Motor neuron (in vitro differentiated cells): ENCODE measurements around the gene CA12. TPM values are rescaled to one million over a fixed set of nuclear protein-coding genes. Genes with fewer than 3 reads are reported as not detected.
A peak's percentile ranks its signal among the peaks of the same experiment; 100 is the strongest.
"Not testable (repeated sequence)": the region's sequence is repeated elsewhere in the genome, so short reads cannot be mapped to it uniquely, and the experiment has no call there.

Experiments
- ATAC-seq, 8 experiments: fragments of 200-7000 bp; cut with Tn5 transposase; replicated peaks in 6 of 8; 2 replicates each; pipeline ENCODE4 v1.8.0; 2021; ENCODE audit warnings: mild to moderate bottlenecking in 8 of 8, moderate library complexity in 8 of 8
- H3K27ac ChIP-seq, 2 donors: fragments of 250-450 bp; sonication (Bioruptor Pico); 2 replicates each; pipeline ENCODE4 v1.9.0; 2021; ENCODE audit warnings: antibody characterized with exemption in 2 of 2, mild to moderate bottlenecking in 2 of 2, moderate library complexity in 1 of 2
- H3K4me1 ChIP-seq, 2 donors: fragments of 250-450 bp; sonication (Bioruptor Pico); replicated peaks in 1 of 2; 2 replicates each; pipeline ENCODE4 v1.6.1; 2021; ENCODE audit warnings: antibody characterized with exemption in 2 of 2, mild to moderate bottlenecking in 2 of 2, moderate library complexity in 1 of 2
- H3K4me3 ChIP-seq, 5 donors: fragments of 250-450 bp; sonication (Bioruptor Pico); 2 replicates each; pipeline ENCODE4 v1.9.0; 2021; ENCODE audit warnings: antibody characterized with exemption in 5 of 5, mild to moderate bottlenecking in 5 of 5, moderate library complexity in 4 of 5
- WGBS, 10 experiments: fragments of 450-650 bp; shearing (Covaris generic); methylation state at CpG; one replicate each; pipeline ENCODE4 v1.0.0; 2022; 5-methylcytosine and 5-hydroxymethylcytosine counted together
- in situ Hi-C, 9 experiments: fragments of 400-800 bp; cut with MboI; loops; one replicate each; pipeline ENCODE4 v1.15.0; 2021; ENCODE audit warnings: low sequenced_read_pairs in 9 of 9, low pct_unique_long_range_greater_than_20kb in 2 of 9; ENCODE audit not compliant: unreplicated experiment in 9 of 9
- total RNA-seq, 8 experiments: library from RNA; unstranded; fragments of 300-600 nt; gene quantifications; 2 replicates each; pipeline versions ENCODE4 v1.2.3 to v1.2.4, GENCODE V29; 2022

The CA12 gene
- total RNA-seq, 8 experiments from 2014 or later, result 0.13 to 40.3 (median 2.8) TPM

DNA sequence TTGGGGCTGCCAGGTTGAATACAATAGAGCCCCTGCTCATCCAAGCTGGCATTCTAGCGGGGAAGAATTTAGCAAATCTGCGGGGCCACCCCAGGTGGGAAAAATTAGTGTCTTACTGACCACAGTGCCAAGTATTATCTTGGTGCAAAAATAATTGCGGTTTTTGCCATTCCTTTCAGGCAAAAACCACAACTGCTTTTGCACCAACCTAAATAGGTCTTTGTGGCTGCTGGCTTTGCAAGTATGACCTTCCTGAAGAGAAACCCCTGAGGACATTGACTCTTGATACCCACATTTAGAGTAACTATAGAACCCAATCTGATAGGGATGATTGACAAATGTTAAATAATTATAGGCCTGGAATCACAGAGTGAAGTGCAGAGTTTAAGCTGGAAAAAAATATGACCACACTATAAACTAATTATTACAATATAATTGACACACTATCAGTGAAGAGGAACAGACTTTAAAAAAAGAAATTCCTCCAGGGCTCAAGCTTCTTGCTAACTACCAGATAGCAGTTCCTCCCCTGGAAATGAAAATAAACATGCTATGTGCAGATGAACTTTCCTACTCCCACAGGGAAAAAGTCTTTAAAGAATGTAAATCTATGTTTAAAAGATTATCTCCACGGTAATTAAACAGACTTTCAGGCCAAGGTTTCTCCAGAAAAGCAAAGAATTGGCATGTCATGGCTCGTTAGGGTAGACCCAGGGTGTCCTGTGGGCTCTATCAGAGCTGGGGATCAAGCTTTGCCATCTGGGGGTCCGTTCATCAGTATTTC is 34.4 kb downstream of the CA12 start:
- in situ Hi-C loops, result no loop called here
- WGBS, 10 experiments, result 38 to 100% (median 81%) methylated on average over 1 to 5 of the region's 6 CpGs
- ATAC-seq, result peak in 2 of 8 experiments; percentile 36 to 52
- H3K4me1 ChIP-seq, result peaks cover 0 to 6% of the 10 kb centered on the region in 2 donors
- H3K4me3 ChIP-seq, result no peak overlapping the region
- H3K27ac ChIP-seq, result no peak overlapping the region

DNA sequence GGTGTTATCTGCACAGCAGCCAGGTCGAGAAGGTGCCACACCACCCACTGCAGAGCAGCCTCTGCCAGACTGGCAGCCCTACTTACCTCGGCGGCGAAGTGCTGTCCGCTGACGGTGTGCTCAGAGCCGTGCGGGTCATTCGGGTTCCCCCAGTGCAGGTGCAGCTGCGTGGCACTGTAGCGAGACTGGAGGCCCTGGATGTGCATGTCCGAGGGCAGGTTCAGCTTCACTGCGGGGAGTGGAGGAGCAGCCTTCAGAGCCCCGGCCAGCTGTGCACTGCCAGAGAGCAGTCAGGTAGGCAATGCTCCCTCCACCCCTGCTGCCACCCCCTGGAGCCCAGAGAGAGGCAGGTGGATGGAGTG is 36.3 kb downstream of the CA12 start:
- no peak overlapping the region for H3K4me3 ChIP-seq
- 80 to 100% (median 80%) methylated on average over 1 to 9 of the region's 14 CpGs; no CpG with 5 or more reads in 7 of the 10 experiments for WGBS, 10 experiments
- H3K4me1 ChIP-seq, result peaks cover 0 to 6% of the 10 kb centered on the region in 2 donors
- H3K27ac ChIP-seq, result no peak overlapping the region
- no peak for ATAC-seq
- in situ Hi-C loops, result no loop called here

DNA sequence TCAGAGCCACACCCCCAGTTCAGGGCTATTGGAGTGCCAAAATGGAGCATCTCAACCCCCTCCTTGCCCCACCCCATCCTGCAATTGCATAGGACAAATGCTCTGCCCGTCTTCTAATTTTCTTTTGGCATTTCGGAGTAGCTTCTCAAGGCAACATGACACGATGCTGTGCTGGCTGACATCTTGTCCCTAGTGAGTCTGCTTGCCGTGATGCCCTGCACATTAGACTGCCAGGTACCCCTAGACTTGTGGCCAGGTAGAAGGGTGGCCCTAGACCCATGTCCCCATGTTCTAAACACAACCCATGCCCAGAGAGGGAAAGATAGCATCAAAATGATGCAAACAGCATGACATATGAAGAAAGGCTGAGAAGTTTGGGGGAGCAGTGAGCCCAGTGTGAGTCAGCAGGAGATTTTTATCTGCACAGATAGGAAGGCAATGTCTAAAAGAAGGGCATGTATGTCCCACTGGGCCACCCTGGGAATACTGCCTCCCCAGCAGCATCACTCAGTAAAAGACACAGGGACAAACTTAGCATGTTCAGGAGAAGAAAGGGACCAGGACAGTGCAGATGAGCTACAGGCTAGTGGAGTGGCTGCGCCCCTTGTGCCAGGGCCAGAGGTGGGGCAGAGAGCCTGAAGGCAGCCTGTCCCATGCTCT is 36.8 kb downstream of the CA12 start:
- in situ Hi-C loops, result no loop called here
- peak in 2 of 8 experiments; percentile 40 for ATAC-seq

GRCh38 chr15:63342996-63343562 is 38.6 kb downstream of the CA12 start:
- in situ Hi-C loops, result not testable (repeated sequence)

More for the DNA sequence above, 36.8 kb downstream of the CA12 start:
- H3K4me1 ChIP-seq, result peaks cover 0 to 6% of the 10 kb centered on the region in 2 donors
- no peak overlapping the region for H3K27ac ChIP-seq
- whole genome bisulfite sequencing, 10 experiments, result 71 to 93% (median 83%) methylated on average over 1 to 4 of the region's 5 CpGs; no CpG with 5 or more reads in 6 of the 10 experiments
- H3K4me3 ChIP-seq, result no peak overlapping the region

DNA sequence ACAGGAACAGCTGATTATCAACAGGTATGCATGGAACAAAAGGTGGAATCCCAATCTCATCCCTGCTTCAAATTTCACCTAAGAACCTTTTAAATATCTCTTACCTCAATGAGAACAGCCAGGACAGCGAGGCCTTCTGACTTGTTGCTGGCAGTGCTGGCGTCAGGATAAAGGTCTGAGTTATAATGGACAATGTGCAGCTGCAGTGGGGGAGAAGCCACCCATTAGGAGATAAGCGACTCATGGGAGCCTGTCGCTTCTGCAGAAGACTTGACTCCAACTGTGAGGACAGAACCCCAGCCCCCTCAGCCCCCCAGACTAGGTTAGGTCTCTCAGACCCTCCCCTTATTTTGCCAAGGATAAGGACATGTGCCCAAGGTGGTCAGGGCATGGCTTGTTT is 39.7 kb downstream of the CA12 start:
- H3K27ac ChIP-seq, result no peak overlapping the region
- WGBS, 10 experiments, result 100% methylated on average over 1 to 2 of the region's 4 CpGs; no CpG with 5 or more reads in 6 of the 10 experiments
- in situ Hi-C loops, result no loop called here

More at GRCh38 chr15:63342996-63343562, 38.6 kb downstream of the CA12 start:
- H3K4me3 ChIP-seq, H3K27ac ChIP-seq, ATAC-seq, H3K4me1 ChIP-seq: not testable (repeated sequence)
- 0 to 100% (median 80%) methylated on average over 1 to 3 of the region's 11 CpGs for WGBS, 10 experiments

GRCh38 chr15:63340878-63341277 is 40.8 kb downstream of the CA12 start:
- Histone ChIP-seq H3K4me3 (no peak overlapping the region), H3K4me1 (no peaks in the 10 kb centered on the region), H3K27ac (no peak overlapping the region)
- WGBS, 10 experiments, result 67 to 100% (median 76%) methylated on average over 1 to 3 of the region's 3 CpGs; no CpG with 5 or more reads in 2 of the 10 experiments
- no peak for ATAC-seq
- in situ Hi-C loops, result no loop called here

More for the DNA sequence above, 39.7 kb downstream of the CA12 start:
- no peak overlapping the region for H3K4me3 ChIP-seq
- H3K4me1 ChIP-seq, result no peaks in the 10 kb centered on the region
- ATAC-seq, result no peak

- ATAC-seq, result no peak
- 40 to 100% (median 63%) methylated on average over 1 to 7 of the region's 8 CpGs; no CpG with 5 or more reads in 4 of the 10 experiments for WGBS, 10 experiments
- in situ Hi-C loops, result no loop called here
- H3K4me3 ChIP-seq, result no peak overlapping the region
- no peak overlapping the region for H3K27ac ChIP-seq
- H3K4me1 ChIP-seq, result no peaks in the 10 kb centered on the region
These were observed 41.3 kb downstream of the CA12 start for GRCh38 chr15:63340353-63340752.

DNA sequence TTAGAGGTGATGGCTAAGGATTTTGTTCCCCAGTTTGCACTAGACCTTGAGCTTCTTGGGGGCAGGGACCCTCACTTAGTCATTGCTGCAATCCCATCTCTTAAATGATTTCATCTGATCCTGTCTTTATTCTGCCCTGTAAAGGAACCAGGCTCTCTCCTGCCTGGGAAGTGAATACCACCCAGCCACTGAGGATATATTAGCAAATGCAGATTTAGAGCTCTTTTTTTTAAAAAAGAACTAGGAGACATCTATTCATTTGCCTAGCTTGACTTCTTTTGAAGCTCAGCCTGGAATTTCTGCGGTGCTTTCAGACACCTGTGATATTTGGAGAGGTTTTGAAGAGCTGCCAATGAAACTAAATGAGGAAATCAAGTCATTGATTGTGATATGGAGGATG is 41.8 kb downstream of the CA12 start:
- 0 to 40% (median 0%) methylated on average over 1 of the region's 1 CpG; no CpG with 5 or more reads in 6 of the 10 experiments for WGBS, 10 experiments
- H3K27ac ChIP-seq, result no peak overlapping the region
- peak in 1 of 8 experiments; percentile 47 for ATAC-seq
- H3K4me1 ChIP-seq, result no peaks in the 10 kb centered on the region
- in situ Hi-C loops, result no loop called here
- no peak overlapping the region for H3K4me3 ChIP-seq

- no peak for ATAC-seq
- WGBS, 10 experiments, result 76 to 100% (median 89%) methylated on average over 1 to 6 of the region's 10 CpGs; no CpG with 5 or more reads in 4 of the 10 experiments
- in situ Hi-C loops, result no loop called here
- Histone ChIP-seq H3K4me1 (no peaks in the 10 kb centered on the region), H3K27ac (no peak overlapping the region), H3K4me3 (no peak overlapping the region)
These were observed 42.5 kb downstream of the CA12 start for GRCh38 chr15:63339006-63339766.

GRCh38 chr15:63338170-63338569 is 43.5 kb downstream of the CA12 start:
- in situ Hi-C loops, result no loop called here
- Histone ChIP-seq H3K4me3 (no peak overlapping the region), H3K4me1 (no peaks in the 10 kb centered on the region), H3K27ac (no peak overlapping the region)
- no peak for ATAC-seq

DNA sequence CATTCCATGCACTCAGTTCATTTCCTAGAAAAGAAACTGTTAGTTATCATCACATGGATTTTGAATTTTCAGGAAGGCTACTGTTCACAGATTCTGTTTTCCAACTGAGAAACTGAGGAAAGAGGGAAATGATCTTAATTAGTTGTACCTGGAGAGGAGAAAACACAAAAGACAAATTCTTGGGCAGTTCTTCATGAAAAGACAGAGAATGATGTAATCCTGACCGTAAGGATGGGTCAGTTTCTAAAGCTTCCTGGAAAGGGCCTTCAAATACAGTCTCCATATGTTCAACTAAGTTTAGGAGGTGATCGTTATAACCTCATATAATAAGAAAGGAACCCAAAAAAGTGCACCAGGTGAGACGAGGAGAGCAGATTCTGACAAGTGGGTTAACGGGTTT is 44.6 kb downstream of the CA12 start:
- 80 to 100% (median 92%) methylated on average over 1 to 4 of the region's 4 CpGs; no CpG with 5 or more reads in 2 of the 10 experiments for WGBS, 10 experiments
- Histone ChIP-seq H3K27ac (no peak overlapping the region), H3K4me3 (no peak overlapping the region), H3K4me1 (peaks cover 0 to 4% of the 10 kb centered on the region in 2 donors)
- in situ Hi-C loops, result no loop called here
- ATAC-seq, result no peak

DNA sequence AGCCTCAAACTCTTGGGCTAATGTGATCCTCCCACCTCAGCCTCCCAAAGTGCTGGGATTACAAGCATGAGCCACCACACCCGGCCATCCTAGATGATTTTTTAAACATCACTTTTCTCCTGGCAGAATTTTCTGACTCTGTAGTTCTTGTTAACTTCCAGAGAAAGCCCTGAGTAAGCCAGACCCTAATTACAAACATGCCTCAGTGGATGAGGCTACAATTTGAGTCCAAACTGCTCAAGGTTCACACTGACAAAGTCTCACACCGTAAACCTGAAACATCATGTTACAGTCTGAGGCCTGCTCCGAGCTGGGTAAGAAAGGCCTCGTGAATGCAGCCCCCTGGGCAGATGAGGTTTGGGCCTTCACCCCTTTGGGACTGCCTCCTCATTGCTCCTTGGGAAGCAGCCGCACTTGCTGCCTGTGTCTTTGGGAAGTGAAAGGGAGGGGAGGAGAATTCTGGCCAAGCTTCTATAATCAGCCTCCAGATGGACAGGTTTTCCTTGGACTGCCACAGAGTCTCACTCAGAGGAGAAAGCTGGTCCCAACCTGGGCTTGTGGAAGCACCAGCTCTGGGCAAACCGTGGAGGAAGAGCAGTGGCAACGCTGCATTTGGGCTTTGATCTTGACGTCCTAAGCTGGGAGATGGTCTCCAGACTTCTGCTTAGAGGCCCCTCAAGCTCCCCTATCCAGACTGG is 46.0 kb downstream of the CA12 start:
- H3K4me1 ChIP-seq, result peaks cover 0 to 5% of the 10 kb centered on the region in 2 donors
- H3K27ac ChIP-seq, result no peak overlapping the region
- in situ Hi-C loops, result no loop called here
- ATAC-seq, result no peak
- WGBS, 10 experiments, result 33 to 90% (median 69%) methylated on average over 1 to 5 of the region's 8 CpGs; no CpG with 5 or more reads in 2 of the 10 experiments
- H3K4me3 ChIP-seq, result no peak overlapping the region
